T-helper 1 cell (primary cell): ENCODE measurements around the gene CPNE1.
A peak's percentile ranks its signal among the peaks of the same experiment; 100 is the strongest.

Experiments
- DNase-seq, 5 donors: peaks; one replicate each; pipeline ENCODE4 v3.0.0-alpha.2; 2012 to 2020

Gene CPNE1

DNA sequence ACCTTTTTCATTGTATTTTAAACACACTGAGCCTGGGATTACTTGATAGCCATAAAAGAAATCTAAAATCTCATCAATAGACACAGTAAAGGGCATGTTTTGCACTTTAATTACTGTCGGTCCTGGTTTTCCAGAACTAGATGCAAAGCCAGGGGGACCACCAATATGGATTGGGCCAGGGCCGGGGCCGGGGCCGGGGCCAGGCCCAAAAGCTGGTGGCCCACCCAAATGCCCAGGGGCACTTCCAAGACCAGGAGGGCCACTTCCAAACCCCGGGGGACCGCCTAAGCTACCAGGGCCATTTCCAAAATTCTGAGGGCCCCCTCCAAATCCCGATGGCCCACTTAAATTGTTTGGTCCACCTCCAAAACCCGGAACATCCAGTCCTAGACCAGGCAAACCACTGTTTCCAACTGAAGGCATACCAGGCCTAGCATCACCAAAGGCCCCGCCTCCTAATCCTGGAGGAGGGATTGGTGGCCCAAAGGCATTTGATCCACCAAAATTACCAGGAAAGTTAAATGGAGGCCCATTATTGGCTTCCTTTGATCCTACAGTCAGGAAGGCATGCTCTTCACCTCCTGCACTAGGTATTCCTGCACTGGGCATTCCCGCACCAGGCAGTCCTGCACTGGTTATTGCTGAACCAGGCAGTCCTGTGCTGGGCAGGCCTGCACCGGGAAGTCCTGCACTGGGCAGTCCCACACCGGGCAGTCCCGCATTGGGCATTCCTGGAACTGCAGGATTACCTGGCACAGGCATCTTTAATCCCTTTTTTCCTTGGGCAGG, 11.9 kb downstream of the CPNE1 start:
- no peak for DNase-seq

DNA sequence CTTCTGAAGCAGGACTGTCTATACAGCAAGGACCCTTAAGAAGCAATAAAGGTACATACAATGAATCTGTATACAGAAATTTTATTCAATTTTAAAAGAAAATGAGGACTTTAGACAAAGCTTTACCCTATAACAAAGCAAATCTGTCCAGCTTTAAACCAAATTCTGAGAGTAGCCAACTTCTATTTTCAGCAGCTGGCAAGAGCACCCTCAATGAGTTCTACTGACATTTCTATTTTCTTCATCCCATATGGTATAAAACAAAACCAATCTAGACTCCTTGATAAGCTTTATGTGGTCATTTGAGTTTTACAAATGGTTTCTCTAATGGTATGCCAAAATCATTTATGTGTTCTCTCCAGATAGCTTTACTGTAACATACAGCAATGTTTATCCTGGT, 12.7 kb downstream of the CPNE1 start:
- no peak for DNase-seq

DNA sequence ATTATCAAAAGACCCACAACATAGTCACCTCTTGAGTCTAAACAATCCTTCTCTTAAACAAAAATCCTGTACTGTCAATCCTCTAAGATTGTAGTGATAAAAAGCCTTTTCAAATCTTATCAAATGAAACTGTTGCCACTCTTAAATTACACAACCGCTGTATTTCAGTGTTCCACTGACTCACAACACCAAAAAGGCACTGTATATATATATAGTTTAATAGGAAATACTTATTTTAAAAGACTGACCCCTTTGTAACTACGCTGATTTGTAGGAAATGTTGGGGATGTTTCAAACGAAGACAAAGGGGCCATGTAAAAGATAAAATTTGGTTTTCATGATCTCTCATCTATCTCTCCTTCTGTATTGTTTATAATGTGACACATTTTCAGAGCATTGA, 14.1 kb downstream of the CPNE1 start:
- no peak for DNase-seq

- no peak for DNase-seq
Observed at GRCh38 chr20:35648836-35649235, 15.9 kb downstream of the CPNE1 start.

DNA sequence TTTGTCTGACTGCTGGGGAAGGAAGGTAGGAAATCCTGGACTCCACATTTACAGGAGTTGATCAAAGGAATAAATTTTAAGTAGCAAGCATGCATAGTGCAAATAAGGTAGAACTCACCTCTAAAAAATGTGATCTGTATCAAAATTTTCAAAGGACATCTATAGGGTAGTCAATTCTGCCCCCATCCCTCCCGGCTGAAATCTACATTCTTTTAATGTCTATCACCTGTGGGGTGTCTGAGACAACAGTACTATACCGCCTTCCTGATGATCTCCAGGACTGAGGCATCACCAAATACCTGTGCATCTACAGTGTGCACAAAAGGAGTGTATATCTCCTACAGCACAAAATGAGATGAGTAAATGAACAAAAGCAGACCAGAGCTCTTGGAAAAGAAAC, 19.9 kb downstream of the CPNE1 start:
- no peak for DNase-seq

DNA sequence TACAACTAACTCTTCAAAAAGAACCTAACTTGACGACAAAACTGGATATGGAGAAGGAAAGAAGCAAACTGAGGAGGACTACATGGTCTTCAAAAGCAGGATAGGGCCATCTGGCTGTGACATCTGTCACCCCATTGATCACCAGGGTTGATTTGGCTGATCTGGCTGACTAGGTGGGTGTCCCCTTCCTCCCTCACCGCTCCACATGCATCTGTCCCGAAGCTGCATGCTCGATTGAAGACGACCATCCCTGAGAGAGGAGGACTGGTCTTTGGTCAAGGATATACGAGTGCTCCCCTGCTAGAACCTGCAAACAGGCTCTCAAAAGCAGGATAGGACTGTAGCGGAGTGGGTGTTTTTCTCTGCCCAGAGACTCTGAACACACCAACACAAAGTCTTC, 21.7 kb downstream of the CPNE1 start:
- no peak for DNase-seq

GRCh38 chr20:35641743-35642142, 23.0 kb downstream of the CPNE1 start:
- no peak for DNase-seq

GRCh38 chr20:35640724-35641123, 24.0 kb downstream of the CPNE1 start:
- DNase-seq = no peak

GRCh38 chr20:35638751-35639150, 25.9 kb downstream of the CPNE1 start:
- DNase-seq = no peak

GRCh38 chr20:35637276-35637675, 27.4 kb downstream of the CPNE1 start:
- DNase-seq = no peak

GRCh38 chr20:35636095-35636494, 28.6 kb downstream of the CPNE1 start:
- no peak for DNase-seq

GRCh38 chr20:35635652-35636051, 29.0 kb downstream of the CPNE1 start:
- DNase-seq = no peak

- DNase-seq = no peak
Observed at GRCh38 chr20:35632539-35633115, 32.1 kb downstream of the CPNE1 start.

DNA sequence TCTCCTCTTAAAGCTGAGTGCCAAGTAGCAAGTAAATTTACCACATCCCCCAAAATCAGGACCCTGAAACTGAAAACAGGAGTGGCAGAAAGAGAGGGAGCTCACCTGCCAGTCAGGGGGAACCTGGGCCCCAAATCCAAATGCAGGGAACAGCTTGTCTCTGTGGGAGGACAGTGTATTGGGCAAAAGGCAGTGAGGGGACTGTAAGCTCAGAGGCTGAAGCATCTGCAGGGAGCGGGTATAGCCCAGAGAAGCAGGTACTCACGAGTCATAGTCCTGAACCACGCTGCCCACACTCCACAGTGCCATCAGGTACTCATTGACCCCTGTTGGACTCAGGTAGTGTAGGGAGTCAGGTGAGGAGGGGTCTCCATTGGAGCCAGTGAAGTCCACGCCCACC, 34.1 kb downstream of the CPNE1 start:
- DNase-seq = no peak

GRCh38 chr20:35629427-35630145, 35.1 kb downstream of the CPNE1 start:
- DNase-seq = no peak

DNA sequence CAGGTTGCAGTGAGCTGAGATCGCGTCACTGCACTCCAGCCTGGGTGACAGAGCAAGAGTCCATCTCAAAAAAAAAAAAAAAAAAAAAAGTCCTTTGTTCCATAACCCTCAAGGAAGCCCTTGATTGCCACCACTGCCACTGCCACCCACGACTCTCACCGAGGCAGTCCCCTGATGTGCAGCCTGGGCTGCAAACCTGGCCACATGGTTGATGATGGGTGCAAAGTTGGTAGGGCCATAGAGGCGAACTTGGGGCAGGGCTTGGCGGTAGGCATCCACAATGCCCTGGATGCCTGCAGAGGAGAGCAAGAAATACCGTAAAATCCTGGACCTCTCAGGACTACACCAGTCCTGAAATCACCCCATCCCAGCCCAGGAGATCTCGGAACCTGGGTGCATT, 37.6 kb downstream of the CPNE1 start:
- DNase-seq = no peak

GRCh38 chr20:35626386-35627001, 38.2 kb downstream of the CPNE1 start:
- DNase-seq = no peak

GRCh38 chr20:35625584-35626385, 38.9 kb downstream of the CPNE1 start:
- no peak for DNase-seq

DNA sequence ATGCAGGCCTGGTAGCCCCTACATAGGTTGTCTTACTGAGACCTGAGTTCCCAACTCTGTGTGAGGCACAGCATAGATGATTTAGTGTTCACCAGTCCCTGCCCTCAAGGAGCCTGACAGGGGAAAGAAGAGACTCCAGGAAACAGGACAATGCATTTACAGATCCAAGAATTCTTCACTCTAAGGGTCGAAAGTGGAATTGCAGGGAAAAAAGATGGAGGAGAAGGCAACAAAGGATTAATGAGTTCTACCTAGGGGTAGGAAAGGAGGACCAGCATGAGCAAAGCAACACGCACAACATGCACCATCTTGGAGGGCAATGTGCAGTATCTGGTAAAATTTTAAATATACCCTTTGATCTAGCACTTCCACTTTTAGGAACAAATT, 43.1 kb downstream of the CPNE1 start:
- DNase-seq = no peak

- no peak for DNase-seq
Observed at GRCh38 chr20:35620818-35621559, 43.7 kb downstream of the CPNE1 start.

GRCh38 chr20:35619196-35620095, 45.3 kb downstream of the CPNE1 start:
- peak; percentile 53 to 80 (median 67) for DNase-seq
